Prostate gland (tissue), 2 donors: ENCODE results near the gene RPL11. TPM values are rescaled to one million over a fixed set of nuclear protein-coding genes. Genes with fewer than 3 reads are reported as not detected.
A peak's percentile ranks its signal among the peaks of the same experiment; 100 is the strongest.

Experiments
- DNase-seq: peaks from one replicate; pipeline ENCODE4 v3.0.0-alpha.2; 2019; ENCODE audit warnings: low spot score
- H3K27ac ChIP-seq, 2 donors: fragments of 200-600 bp; sonication (generic); 2 replicates each; pipeline ENCODE4 v1.5.1; 2017 to 2019
- H3K27me3 ChIP-seq: fragments of 200-600 bp; sonication (generic); replicated peaks from 2 replicates; pipeline ENCODE4 v1.5.1; 2019; ENCODE audit not compliant: insufficient read depth
- H3K36me3 ChIP-seq, 2 donors: fragments of 200-600 bp; sonication (generic); 1 replicate in 1 of 2; 2 replicates in 1 of 2; pipeline versions ENCODE4 v1.5.1 to v1.8.1; 2017 to 2019
- H3K4me1 ChIP-seq: fragments of 200-600 bp; sonication (generic); replicated peaks from 2 replicates; pipeline ENCODE4 v1.5.1; 2019
- H3K4me3 ChIP-seq, 2 donors: fragments of 200-600 bp; sonication (generic); 2 replicates each; pipeline ENCODE4 v1.5.1; 2017 to 2019
- H3K9me3 ChIP-seq: fragments of 200-600 bp; sonication (generic); 2 replicates; pipeline ENCODE4 v1.5.1; 2017
- POLR2A ChIP-seq: fragments of 450-650 bp; IDR thresholded peaks from one replicate; pipeline ENCODE4 v1.6.1; 2016; ENCODE audit warnings: antibody characterized with exemption, mild to moderate bottlenecking
- POLR2AphosphoS5 ChIP-seq: sonication (generic); formaldehyde crosslinking; IDR thresholded peaks from one replicate; pipeline ENCODE4 v1.6.1; 2017; ENCODE audit warnings: antibody characterized with exemption
- WGBS: methylation state at CpG from one replicate; pipeline ENCODE4 v1.1.5; 2018; 5-methylcytosine and 5-hydroxymethylcytosine counted together
- intact Hi-C: fragments of 100-400 bp; cut with DNase I; formaldehyde crosslinking; loops from one replicate; pipeline ENCODE4 v1.14.2; 2022
- total RNA-seq, 2 donors: library from RNA; depleted of rRNA; stranded (reverse); fragments of >200 nt; gene quantifications; one replicate each; pipeline ENCODE4 v1.1.0, GENCODE V29; 2016
- TF ChIP-seq, protein P1 (sequence below), 4 experiments: fragments of 200-600 bp in 2 of 4; fragments of 450-650 bp in 2 of 4; sonication (generic) in 2 of 4; IDR thresholded peaks; 1 replicate in 3 of 4; 2 replicates in 1 of 4; pipeline ENCODE4 v1.5.1; 2016 to 2019; ENCODE audit warnings: antibody characterized with exemption in 4 of 4, mild to moderate bottlenecking in 2 of 4, moderate library complexity in 2 of 4

Gene RPL11
- total RNA-seq, 2 donors from 2014 or later = 784 to 1,458 TPM

DNA sequence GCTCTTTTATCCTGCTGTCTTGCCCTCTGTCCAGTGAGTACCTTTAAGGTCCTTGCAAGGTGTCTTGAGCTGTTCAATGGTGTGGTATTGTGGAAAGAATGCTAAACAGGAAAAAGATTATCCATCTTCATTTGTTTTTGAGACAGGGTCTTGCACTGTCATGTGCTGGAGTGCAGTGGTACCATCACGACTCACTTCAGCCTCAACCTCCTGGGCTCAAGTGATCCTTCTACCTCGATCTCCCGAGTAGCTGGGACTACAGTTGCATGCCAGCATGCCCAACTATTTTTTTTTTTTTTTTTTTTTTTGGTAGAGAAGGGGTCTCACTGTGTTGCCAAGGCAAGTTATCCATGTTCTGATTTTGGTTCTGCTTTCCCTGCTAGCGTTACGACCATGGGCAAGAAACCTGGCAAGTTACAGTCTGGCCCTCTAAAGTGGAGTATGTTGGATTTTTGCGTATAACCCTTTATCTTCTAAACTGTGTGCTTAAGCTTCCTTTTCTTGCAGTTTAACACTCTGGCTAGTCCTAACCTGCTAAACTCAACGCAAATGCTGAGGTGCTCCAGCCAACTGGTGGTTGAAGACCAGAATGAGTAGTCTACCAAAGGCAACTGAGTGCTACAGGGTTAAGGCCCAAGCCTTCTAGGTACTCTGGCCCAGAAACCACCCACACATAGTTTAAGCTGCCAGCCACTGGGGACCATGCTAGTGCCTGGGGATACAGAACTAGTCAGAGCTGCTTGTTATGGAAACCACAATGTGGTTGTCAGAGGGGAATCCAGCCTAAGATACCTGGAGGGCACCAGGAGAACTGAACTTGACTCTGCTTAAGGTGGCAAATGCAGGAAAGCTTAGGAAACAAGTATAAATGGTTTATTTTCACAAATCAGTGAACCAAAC, 7.9 kb downstream of the RPL11 start:
- DNase-seq = no peak
- Histone ChIP-seq H3K27ac (no peak overlapping the region), H3K9me3 (no peaks in the 10 kb centered on the region), H3K4me1 (no peaks in the 10 kb centered on the region), H3K27me3 (no peaks in the 10 kb centered on the region), H3K4me3 (no peak overlapping the region), H3K36me3 (peaks cover 0 to 10% of the 10 kb centered on the region in 2 donors)
- intact Hi-C loops = no loop called here
- WGBS = 78% methylated on average over 7 of the region's 7 CpGs
- TF ChIP-seq POLR2AphosphoS5 = no peak

DNA sequence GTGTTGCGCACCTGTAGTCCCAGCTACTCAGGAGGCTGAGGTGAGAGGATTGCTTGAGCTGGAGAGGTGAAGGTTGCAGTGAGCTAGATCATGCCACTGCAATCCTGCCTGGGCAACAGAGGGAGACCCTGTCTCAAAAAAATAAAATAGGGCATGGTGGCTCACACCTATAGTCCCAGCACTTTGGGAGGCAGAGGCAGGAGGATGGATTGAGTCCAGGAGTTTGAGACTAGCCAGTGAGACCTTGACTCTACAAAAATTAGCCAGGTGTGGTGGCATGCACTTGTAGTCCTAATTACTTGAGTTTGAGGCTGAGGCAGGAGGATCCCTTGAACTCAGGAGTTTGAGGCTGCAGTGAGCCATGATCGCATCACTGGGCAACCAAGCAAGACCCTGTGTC, 9.7 kb downstream of the RPL11 start:
- Histone ChIP-seq H3K4me1 (peaks cover 4% of the 10 kb centered on the region), H3K27ac (no peak overlapping the region), H3K9me3 (no peaks in the 10 kb centered on the region), H3K36me3 (peaks cover 0 to 6% of the 10 kb centered on the region in 2 donors), H3K4me3 (no peak overlapping the region), H3K27me3 (no peaks in the 10 kb centered on the region)
- DNase-seq = no peak
- WGBS = 91% methylated on average over 2 of the region's 2 CpGs
- intact Hi-C loops = no loop called here
- TF ChIP-seq POLR2A (no peak), POLR2AphosphoS5 (no peak)
- TF ChIP-seq, protein P1, sequence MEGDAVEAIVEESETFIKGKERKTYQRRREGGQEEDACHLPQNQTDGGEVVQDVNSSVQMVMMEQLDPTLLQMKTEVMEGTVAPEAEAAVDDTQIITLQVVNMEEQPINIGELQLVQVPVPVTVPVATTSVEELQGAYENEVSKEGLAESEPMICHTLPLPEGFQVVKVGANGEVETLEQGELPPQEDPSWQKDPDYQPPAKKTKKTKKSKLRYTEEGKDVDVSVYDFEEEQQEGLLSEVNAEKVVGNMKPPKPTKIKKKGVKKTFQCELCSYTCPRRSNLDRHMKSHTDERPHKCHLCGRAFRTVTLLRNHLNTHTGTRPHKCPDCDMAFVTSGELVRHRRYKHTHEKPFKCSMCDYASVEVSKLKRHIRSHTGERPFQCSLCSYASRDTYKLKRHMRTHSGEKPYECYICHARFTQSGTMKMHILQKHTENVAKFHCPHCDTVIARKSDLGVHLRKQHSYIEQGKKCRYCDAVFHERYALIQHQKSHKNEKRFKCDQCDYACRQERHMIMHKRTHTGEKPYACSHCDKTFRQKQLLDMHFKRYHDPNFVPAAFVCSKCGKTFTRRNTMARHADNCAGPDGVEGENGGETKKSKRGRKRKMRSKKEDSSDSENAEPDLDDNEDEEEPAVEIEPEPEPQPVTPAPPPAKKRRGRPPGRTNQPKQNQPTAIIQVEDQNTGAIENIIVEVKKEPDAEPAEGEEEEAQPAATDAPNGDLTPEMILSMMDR (IDR thresholded peaks at IDR 0.05) = no peak

DNA sequence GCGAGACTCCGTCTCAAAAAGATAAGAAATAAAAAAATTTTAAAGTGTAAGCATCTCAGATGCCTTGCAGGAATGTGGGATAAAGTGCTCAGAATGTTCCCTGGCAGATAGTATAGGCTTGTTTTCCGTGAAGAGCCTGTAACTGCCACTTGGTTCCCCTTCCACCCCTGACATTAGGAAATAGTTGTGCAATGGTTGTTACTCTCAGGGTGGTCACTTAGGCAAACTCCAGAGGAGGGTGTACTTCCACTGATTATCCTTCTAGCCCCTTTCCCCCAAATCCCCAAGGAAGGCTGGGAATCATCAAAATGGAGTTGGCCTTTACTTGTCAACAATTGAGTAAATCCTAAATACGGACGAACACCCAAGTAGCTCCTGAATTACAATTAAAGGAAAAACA, 10.4 kb downstream of the RPL11 start:
- Histone ChIP-seq H3K4me1 (peaks cover 4% of the 10 kb centered on the region), H3K4me3 (no peak overlapping the region), H3K27me3 (no peaks in the 10 kb centered on the region), H3K9me3 (no peaks in the 10 kb centered on the region), H3K27ac (no peak overlapping the region), H3K36me3 (peaks cover 0 to 6% of the 10 kb centered on the region in 2 donors)
- WGBS = 76% methylated on average over 5 of the region's 5 CpGs
- DNase-seq = no peak
- intact Hi-C loops = no loop called here
- TF ChIP-seq, protein P1 (IDR thresholded peaks at IDR 0.05) = no peak
- TF ChIP-seq POLR2AphosphoS5 = no peak
- no peak for TF ChIP-seq POLR2A

DNA sequence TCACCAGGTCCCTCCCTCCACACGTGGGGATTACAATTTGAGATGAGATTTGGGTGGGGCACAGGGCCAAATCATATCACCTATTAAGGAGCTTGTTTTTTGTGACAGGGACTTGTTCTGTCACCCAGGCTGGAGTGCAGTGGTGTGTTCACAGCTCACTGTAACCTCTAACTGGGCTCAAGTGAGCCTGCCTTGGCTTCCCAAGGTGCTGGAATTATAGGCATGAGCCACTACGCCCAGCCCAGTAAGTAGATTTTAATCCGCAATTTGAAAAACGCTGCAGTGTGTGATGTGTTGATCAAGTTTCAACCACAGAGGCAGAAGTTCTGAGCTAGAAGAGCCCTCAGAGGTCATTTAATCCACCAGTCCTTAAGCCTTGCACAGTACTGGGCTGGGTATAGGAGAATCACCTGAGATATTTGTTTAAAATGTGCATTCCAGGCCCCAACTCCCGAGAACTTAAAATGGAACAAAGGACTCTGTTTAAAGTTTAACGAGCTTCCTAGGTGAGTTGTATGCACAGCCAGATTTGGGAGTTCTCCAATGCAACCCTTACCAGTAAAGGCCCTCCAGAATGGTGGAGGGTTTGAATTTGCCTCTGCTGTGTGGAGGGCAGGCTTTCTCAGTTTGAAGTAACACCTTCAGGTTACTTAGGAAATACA, 13.4 kb downstream of the RPL11 start:
- Histone ChIP-seq H3K9me3 (no peaks in the 10 kb centered on the region), H3K27ac (peak overlapping the region in 1 of 2 donors; percentile 28), H3K27me3 (no peaks in the 10 kb centered on the region), H3K36me3 (peaks cover 0 to 6% of the 10 kb centered on the region in 2 donors), H3K4me1 (peaks cover 4% of the 10 kb centered on the region), H3K4me3 (no peak overlapping the region)
- no peak for TF ChIP-seq POLR2A
- TF ChIP-seq POLR2AphosphoS5 = no peak
- TF ChIP-seq, protein P1 (IDR thresholded peaks at IDR 0.05) = no peak
- intact Hi-C loops = no loop called here
- DNase-seq = no peak
- WGBS = 53% methylated on average over 6 of the region's 6 CpGs

DNA sequence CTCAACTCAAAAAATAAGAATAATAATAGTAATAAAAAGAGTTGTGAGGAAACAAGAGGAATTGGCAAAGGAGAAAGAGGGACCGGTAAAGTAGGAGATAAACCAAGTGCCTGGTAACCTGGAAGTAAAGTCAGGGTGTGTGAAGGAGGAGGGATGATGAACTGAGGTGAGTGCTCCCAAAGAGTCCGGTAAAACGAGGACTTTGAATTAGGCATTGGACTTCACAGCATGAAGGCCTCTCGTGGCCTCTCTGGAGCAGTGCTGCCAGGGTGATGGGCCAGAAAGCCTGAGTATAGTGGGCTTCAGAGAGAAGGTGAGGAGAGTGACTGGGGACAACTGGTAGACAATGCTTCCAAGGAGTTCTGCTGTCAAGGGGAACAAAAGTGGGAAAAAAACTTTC, 17.6 kb downstream of the RPL11 start:
- peaks cover 4% of the 10 kb centered on the region for H3K4me1 ChIP-seq
- H3K4me3 ChIP-seq = no peak overlapping the region
- WGBS = 87% methylated on average over 4 of the region's 4 CpGs
- no peaks in the 10 kb centered on the region for H3K36me3 ChIP-seq
- TF ChIP-seq POLR2A (no peak), POLR2AphosphoS5 (no peak)
- TF ChIP-seq, protein P1 (IDR thresholded peaks at IDR 0.05) = no peak
- no peak for DNase-seq
- H3K27me3 ChIP-seq = no peaks in the 10 kb centered on the region
- intact Hi-C loops = no loop called here
- H3K27ac ChIP-seq = no peak overlapping the region
- no peaks in the 10 kb centered on the region for H3K9me3 ChIP-seq
